Neutrophil (primary cell): Measurements from ENCODE around the gene ALKBH3.

Source experiments
- H3K27ac ChIP-seq: fragments of 200-600 bp; sonication (generic); 2 replicates; pipeline ENCODE4 v1.5.1; 2016; ENCODE audit warnings: mild to moderate bottlenecking, moderate library complexity
- H3K27me3 ChIP-seq: fragments of 200-600 bp; sonication (generic); 2 replicates; pipeline ENCODE4 v1.6.0; 2016; ENCODE audit warnings: mild to moderate bottlenecking
- H3K36me3 ChIP-seq: fragments of 200-600 bp; sonication (generic); 2 replicates; pipeline ENCODE4 v1.5.1; 2017
- H3K4me1 ChIP-seq, 2 experiments: fragments of 200-600 bp in 1 of 2; sonication (generic) in 1 of 2; 1 replicate in 1 of 2; 2 replicates in 1 of 2; pipeline versions ENCODE4 v1.5.1 to v1.6.1; 2013 to 2016; ENCODE audit warnings: low read depth in 1 of 2, low read length in 1 of 2, mild to moderate bottlenecking in 1 of 2, moderate library complexity in 1 of 2; ENCODE audit not compliant: control insufficient read depth in 1 of 2, insufficient read depth in 1 of 2
- H3K4me3 ChIP-seq, 2 experiments: fragments of 200-600 bp in 1 of 2; sonication (generic) in 1 of 2; 1 replicate in 1 of 2; 2 replicates in 1 of 2; pipeline ENCODE4 v1.5.1; 2013 to 2016; ENCODE audit warnings: low read depth in 1 of 2, low read length in 1 of 2, mild to moderate bottlenecking in 1 of 2, moderate library complexity in 1 of 2
- H3K9me3 ChIP-seq: fragments of 200-600 bp; sonication (generic); 2 replicates; pipeline ENCODE4 v1.5.1; 2016
- CTCF ChIP-seq: fragments of 200-600 bp; sonication (generic); IDR thresholded peaks from 2 replicates; pipeline ENCODE4 v1.5.1; 2016; ENCODE audit warnings: antibody characterized with exemption

Gene ALKBH3

GRCh38 chr11:43856993-43857392, 23.6 kb upstream of the ALKBH3 start:
- Histone ChIP-seq H3K27ac (no peak overlapping the region), H3K9me3 (no peaks in the 10 kb centered on the region)
- TF ChIP-seq CTCF: no peak

GRCh38 chr11:43861141-43861540, 19.5 kb upstream of the ALKBH3 start:
- no peak for TF ChIP-seq CTCF
- Histone ChIP-seq H3K27ac (no peak overlapping the region), H3K27me3 (peaks cover 21% of the 10 kb centered on the region), H3K4me3 (no peak overlapping the region), H3K4me1 (no peaks in the 10 kb centered on the region), H3K36me3 (peaks cover 6% of the 10 kb centered on the region), H3K9me3 (no peaks in the 10 kb centered on the region)

More at GRCh38 chr11:43856993-43857392, 23.6 kb upstream of the ALKBH3 start:
- no peaks in the 10 kb centered on the region for H3K27me3 ChIP-seq
- H3K4me3 ChIP-seq: no peak overlapping the region
- no peaks in the 10 kb centered on the region for H3K4me1 ChIP-seq
- H3K36me3 ChIP-seq: peaks cover 23% of the 10 kb centered on the region

- Histone ChIP-seq H3K9me3 (no peaks in the 10 kb centered on the region), H3K4me3 (no peak overlapping the region), H3K4me1 (peaks cover 12 to 13% of the 10 kb centered on the region in 2 experiments), H3K27me3 (peaks cover 34% of the 10 kb centered on the region), H3K36me3 (no peaks in the 10 kb centered on the region), H3K27ac (no peak overlapping the region)
- no peak for TF ChIP-seq CTCF
Measured at GRCh38 chr11:43866520-43866919, 14.1 kb upstream of the ALKBH3 start.

- Histone ChIP-seq H3K27me3 (peaks cover 38% of the 10 kb centered on the region), H3K9me3 (no peaks in the 10 kb centered on the region), H3K36me3 (no peaks in the 10 kb centered on the region), H3K4me3 (no peak overlapping the region), H3K4me1 (peaks cover 12 to 13% of the 10 kb centered on the region in 2 experiments), H3K27ac (no peak overlapping the region)
- TF ChIP-seq CTCF: no peak
Measured at GRCh38 chr11:43866969-43867368, 13.7 kb upstream of the ALKBH3 start.

GRCh38 chr11:43868852-43869567, 11.6 kb upstream of the ALKBH3 start:
- Histone ChIP-seq H3K36me3 (no peaks in the 10 kb centered on the region), H3K9me3 (no peaks in the 10 kb centered on the region), H3K4me1 (peaks cover 12 to 13% of the 10 kb centered on the region in 2 experiments), H3K4me3 (no peak overlapping the region), H3K27ac (peak overlapping the region; percentile 56), H3K27me3 (peaks cover 52% of the 10 kb centered on the region)
- no peak for TF ChIP-seq CTCF
